Progenitor cell of endocrine pancreas (in vitro differentiated cells): ENCODE measurements around the gene CFAP74. TPM values are rescaled to one million over a fixed set of nuclear protein-coding genes. Genes with fewer than 3 reads are reported as not detected.
A peak's percentile ranks its signal among the peaks of the same experiment; 100 is the strongest.

Experiments
- DNase-seq: peaks from one replicate; pipeline ENCODE4 v3.0.0; 2021; ENCODE audit warnings: low spot score; ENCODE audit not compliant: unreplicated experiment
- H3K27ac Mint-ChIP-seq: 2 replicates; pipeline ENCODE4 v1.8.0; 2021; ENCODE audit warnings: mild to moderate bottlenecking, moderate library complexity, mixed read lengths
- H3K27me3 Mint-ChIP-seq: 2 replicates; pipeline ENCODE4 v1.8.0; 2021; ENCODE audit warnings: mixed read lengths
- H3K36me3 Mint-ChIP-seq: 2 replicates; pipeline ENCODE4 v1.8.0; 2022; ENCODE audit warnings: mixed read lengths; ENCODE audit not compliant: insufficient read depth
- H3K4me1 Mint-ChIP-seq: 2 replicates; pipeline ENCODE4 v1.8.0; 2021; ENCODE audit warnings: low read depth, mixed read lengths
- H3K4me3 Mint-ChIP-seq: 2 replicates; pipeline ENCODE4 v1.8.0; 2021; ENCODE audit warnings: low read depth, mild to moderate bottlenecking, moderate library complexity, mixed read lengths
- H3K9me3 Mint-ChIP-seq: 2 replicates; pipeline ENCODE4 v1.8.0; 2021; ENCODE audit warnings: low read depth, mixed read lengths
- long read RNA-seq: library from polyadenylated mRNA; unstranded; transcript quantifications from one replicate; pipeline ENCODE4 v2.0.0, GENCODE V29; 2020
- total RNA-seq: library from RNA; stranded (reverse); gene quantifications from 2 replicates; pipeline ENCODE4 v1.2.1, GENCODE V29; 2021
- TF ChIP-seq, protein P1 (sequence below): fragments of 200-600 bp; sonication (generic); IDR thresholded peaks from one replicate; pipeline ENCODE4 v1.5.0; 2021; ENCODE audit warnings: antibody characterized with exemption, mild to moderate bottlenecking; ENCODE audit not compliant: unreplicated experiment

The CFAP74 gene, protein sequence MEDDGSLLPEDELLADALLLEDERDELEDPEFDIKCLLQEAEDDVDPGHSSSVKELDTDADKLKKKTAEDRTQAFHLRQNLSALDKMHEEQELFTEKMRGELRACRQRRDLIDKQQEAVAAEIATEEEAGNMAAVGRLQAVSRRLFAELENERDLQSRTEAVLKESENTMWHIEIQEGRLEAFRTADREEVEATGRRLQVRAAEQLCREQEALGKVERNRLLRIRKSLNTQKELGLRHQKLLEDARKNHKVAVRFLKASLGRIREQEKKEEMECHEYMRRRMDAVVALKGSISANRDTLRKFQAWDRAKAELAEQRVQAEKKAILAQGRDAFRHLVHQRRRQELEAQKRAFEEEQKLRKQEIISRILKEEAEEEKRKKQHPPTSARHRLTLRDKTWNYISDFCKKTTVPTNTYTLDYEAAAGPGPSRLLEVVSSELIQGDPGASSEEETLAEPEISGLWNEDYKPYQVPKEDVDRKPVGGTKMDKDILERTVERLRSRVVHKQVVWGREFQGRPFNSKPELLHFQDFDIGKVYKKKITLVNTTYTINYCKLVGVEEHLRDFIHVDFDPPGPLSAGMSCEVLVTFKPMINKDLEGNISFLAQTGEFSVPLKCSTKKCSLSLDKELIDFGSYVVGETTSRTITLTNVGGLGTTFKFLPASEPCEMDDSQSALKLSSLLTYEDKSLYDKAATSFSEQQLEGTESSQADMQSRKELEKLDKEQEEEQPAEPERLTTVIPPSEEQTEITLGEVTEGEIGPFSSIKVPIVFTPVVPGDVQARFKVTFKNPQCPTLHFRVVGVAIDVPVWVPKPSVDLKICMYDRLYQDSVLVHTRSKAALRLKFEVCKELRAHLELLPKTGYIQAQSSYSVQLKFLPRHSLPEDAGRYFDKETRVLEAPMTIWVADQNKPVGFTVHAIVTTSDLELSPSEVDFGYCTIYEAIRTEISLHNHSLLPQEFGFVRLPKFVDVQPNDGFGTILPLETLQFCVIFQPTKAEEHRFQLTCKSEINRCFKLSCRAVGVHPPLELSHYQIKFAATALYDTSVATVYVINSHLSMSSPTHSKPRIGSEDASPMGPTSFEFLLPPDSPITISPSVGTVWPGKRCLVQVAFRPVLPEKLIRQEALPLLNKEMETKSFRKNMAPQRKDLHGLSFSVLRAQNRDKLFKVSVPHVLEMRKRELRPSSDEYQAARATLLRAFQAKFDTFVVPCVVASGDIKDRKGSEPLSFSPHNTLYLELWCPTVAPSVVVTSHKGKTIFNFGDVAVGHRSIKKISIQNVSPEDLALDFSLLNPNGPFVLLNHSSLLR (N-terminal part only)
- total RNA-seq: 0.36 and 0.93 TPM in 2 replicates
- long read RNA-seq: 0 reads

DNA sequence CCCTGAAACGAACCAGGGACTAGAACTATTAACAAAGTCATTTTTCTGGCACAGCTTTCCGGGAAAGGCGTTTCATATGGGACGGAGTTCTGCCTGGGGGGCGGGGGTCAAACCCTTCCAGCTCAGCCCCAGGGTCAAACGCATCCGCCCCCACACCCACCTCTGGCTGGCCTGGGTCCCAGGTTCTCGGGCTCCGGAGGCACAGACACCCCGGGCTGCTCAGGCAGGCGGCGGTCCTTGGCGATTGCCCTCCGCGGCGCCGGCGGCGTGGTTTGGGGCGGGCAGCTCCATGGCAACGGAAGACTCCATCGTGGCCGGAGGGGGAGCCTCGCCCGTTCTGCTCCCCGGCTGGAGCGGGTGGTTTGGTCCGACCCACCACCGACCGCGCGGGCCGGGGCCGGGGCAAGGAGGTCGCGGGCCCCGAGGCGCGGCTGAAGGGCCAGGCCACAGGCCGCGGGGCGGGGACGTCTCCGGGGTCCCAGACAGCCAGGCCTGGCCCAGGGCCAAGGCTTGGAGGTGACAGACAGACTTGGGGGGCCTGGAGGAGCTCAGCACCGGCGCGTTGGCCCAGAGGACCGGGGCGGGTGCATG, at the start of gene CFAP74:
Gene CFAP74, minus strand, starts transcription at position 246 of the 591 bp plus-strand sequence. CDS start 12,830 bp downstream, outside the sequence.
- DNase-seq: peak; percentile 70
- TF ChIP-seq, protein P1, sequence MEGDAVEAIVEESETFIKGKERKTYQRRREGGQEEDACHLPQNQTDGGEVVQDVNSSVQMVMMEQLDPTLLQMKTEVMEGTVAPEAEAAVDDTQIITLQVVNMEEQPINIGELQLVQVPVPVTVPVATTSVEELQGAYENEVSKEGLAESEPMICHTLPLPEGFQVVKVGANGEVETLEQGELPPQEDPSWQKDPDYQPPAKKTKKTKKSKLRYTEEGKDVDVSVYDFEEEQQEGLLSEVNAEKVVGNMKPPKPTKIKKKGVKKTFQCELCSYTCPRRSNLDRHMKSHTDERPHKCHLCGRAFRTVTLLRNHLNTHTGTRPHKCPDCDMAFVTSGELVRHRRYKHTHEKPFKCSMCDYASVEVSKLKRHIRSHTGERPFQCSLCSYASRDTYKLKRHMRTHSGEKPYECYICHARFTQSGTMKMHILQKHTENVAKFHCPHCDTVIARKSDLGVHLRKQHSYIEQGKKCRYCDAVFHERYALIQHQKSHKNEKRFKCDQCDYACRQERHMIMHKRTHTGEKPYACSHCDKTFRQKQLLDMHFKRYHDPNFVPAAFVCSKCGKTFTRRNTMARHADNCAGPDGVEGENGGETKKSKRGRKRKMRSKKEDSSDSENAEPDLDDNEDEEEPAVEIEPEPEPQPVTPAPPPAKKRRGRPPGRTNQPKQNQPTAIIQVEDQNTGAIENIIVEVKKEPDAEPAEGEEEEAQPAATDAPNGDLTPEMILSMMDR: no peak
- Mint-ChIP-seq H3K27me3 (peaks cover 19% of the 10 kb centered on the region), H3K4me1 (peaks cover 3% of the 10 kb centered on the region), H3K9me3 (no peaks in the 10 kb centered on the region), H3K4me3 (peak within 1 kb of the TSS; percentile 48), H3K27ac (no peak within 1 kb of the TSS), H3K36me3 (no peaks in the 10 kb centered on the region)

DNA sequence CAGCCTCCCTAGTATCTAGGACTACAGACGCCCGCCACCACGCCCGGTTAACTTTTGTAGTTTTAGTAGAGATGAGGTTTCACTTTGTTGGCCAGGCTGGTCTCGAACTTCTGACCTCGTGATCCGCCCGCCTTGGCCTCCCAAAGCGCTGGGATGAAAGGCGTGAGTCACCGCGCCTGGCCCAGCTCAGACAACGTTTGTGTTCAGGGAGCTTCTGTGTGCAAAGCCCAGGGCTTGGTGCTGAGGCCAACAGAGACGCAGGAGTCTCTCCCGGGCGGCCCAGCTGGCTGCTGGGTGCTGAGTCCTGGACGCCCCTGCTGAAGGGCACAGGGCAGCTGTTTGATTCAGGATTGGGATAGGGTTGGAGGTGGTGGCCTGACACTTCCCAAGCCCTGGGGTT, 49.6 kb upstream of the CFAP74 start:
- TF ChIP-seq, protein P1: no peak
- H3K36me3 Mint-ChIP-seq: peaks cover 4% of the 10 kb centered on the region
- no peaks in the 10 kb centered on the region for H3K9me3 Mint-ChIP-seq
- no peak for DNase-seq
- H3K4me1 Mint-ChIP-seq: peaks cover 9% of the 10 kb centered on the region
- no peaks in the 10 kb centered on the region for H3K27me3 Mint-ChIP-seq
- peak overlapping the region; percentile 36 for H3K4me3 Mint-ChIP-seq
- H3K27ac Mint-ChIP-seq: no peak overlapping the region

DNA sequence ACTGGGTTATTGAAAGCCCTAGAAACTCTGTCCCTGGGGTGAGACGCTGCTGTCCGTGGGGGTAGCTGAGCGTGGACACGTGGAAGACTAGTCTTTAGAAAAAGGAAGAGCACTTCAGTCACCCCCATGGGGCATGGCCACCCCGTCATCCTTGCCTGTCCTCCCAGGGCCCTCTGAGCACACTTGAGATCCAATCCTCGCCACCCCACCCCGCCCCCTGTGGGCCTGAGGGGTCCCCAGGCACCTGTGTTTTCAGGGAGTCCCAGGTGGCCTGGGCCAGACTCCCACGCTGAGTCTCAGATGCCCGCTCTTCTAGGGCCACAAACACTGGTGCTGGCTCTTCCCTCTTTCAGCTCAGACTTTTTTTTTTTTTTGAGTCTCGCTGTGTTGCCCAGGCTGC, 49.2 kb upstream of the CFAP74 start:
- Mint-ChIP-seq H3K9me3 (no peaks in the 10 kb centered on the region), H3K4me3 (peak overlapping the region; percentile 59), H3K4me1 (peaks cover 9% of the 10 kb centered on the region), H3K27ac (no peak overlapping the region), H3K36me3 (peaks cover 4% of the 10 kb centered on the region), H3K27me3 (no peaks in the 10 kb centered on the region)
- no peak for DNase-seq
- TF ChIP-seq, protein P1: no peak

DNA sequence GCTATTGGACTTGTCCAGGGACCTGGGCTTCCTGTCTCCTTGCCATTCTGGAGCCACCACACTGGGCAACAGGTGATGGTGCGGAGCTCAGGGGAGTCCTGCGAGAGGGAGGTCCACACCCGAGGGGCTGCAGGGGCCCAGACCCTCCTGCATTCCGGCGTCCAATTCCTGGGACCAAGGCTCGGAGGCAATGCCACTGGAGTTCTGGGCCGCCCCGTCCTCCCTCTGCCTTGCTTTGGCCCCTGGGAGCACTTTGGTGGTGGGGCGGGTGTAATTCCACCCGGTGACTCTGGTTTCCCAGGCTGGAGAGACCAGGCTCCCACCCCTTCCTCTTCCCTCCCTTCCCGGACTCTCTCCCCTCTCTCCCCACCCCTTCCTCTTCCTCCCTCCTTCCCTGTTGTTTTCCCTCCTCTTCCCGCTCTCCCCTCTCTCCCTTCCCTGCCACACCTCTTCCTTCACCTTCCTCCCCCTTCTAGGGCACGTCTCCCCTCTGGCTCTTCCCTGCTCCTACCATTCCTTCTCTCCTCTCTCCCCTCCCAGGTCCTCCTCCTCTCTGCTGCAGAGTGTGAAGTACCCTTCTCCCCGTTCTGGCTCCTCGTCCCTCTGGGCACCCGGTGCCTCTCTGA, 48.6 kb upstream of the CFAP74 start:
- Mint-ChIP-seq H3K27me3 (no peaks in the 10 kb centered on the region), H3K4me1 (peaks cover 9% of the 10 kb centered on the region), H3K9me3 (no peaks in the 10 kb centered on the region), H3K27ac (no peak overlapping the region), H3K36me3 (peaks cover 4% of the 10 kb centered on the region), H3K4me3 (peak overlapping the region; percentile 77)
- TF ChIP-seq, protein P1: no peak
- DNase-seq: no peak
